HG03095 (cell line): Measurements from ENCODE around the gene SLC25A53.
"Not testable (repeated sequence)": the region's sequence is repeated elsewhere in the genome, so short reads cannot be mapped to it uniquely, and the experiment has no call there.

Source experiments
- ATAC-seq: cut with Tn5 transposase; IDR thresholded peaks from one replicate; pipeline ENCODE4 v1.9.1; 2021; ENCODE audit warnings: moderate library complexity; ENCODE audit not compliant: unreplicated experiment

The SLC25A53 gene

DNA sequence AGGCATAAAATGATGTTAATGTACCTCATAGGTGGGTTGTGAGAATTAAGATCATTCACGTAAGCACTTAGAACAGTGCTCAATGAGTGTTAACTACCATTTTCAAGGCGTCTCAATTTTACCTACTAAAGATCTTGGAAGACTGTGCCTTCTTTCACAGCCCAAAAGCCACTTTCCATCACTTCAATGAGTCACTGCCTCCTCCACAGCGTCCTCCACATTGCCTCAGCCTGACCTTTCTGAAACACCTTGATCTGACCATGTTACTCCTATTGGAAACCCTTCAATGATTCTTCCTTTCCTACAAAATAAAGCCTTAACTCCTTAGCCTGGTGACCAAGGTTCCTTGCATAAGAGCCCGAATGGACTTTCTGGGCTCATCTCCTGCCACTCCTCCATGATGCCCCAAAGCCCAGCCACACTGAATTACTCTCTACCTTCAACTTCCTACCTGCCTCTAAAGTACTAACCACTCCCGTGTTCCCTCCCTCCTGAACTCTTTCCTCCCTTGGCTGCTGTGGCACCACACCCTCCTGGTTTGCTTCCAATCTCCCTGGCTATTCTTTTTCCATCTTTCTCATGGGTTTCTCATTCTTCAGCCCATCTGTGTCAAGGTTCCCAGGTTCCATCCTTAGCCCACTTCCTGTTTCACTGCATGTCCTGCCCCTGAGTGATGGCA lies 22.1 kb downstream of the SLC25A53 start:
- no peak for ATAC-seq

DNA sequence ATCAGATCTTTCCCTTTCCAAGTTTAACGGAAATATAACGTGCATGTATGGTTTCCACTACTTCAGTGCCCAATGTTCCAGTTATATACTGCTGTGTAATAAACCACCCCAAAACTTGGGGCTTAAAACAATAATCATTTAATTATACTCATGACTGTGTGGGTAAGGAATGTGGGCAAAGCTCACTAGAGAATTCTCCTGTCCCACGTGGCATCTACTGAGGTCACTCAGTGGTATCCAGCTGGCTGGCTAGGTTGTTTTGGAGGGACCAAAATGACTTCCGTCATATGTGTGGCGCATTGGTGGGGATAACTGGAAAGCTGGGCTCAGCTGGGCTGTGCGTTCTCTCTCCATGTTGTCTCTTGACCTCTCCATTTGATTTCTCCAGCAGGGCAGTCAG lies 26.0 kb downstream of the SLC25A53 start:
- ATAC-seq: no peak

DNA sequence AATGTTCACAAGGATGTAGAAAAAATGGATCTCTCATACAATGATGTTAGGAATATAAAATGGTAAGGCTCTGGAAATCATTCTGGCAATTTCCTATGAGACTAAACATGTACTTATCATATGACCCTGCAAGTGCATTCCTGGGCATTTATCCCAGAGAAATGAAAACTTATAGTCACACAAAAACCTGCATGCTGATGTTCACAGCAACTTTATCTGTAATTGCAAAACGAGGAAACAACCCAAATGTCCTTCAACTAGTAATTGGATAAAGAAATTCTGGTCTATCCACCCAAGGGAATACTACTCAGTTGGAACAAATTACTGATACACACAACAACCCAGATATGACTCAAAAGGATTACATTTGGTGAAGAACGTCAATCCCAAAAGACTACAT lies 30.0 kb downstream of the SLC25A53 start:
- no peak for ATAC-seq

DNA sequence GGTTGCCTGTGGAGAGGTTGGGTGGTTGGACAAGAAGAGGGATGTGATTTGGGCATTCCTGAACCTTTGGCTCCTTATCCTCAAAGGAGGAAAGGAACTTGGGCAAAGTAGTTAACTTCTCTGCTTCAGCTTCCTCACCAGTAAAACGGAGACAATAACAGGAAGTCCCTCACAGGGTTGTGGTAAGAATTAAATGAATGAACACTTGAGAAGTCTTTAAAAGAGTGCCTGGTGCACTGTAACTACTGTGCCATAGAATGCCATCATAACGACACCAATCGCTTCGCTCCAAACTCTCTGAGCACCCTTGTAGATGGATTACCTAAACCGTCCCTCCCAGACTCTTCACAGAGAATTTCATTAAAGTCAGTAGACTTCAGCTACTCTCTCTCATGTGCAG lies 34.0 kb downstream of the SLC25A53 start:
- ATAC-seq: no peak

DNA sequence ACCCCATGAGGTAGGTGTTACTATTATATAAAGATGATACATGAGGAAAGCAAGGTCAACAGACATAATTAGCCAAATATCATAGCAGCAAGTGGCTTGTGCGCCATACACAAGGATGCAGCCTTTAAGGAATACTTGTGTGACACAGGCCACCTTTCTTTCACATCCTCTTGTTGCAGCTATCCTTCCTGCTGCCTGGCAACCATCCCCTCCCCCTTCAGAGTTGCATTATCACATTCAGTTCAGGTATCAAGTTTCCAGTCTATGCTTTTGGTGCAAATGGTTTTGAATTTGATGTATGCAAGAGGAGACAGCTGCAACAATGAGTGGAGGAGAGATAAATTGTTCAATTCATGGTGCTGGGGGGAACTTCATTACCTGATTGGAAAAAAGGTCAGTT lies 38.0 kb downstream of the SLC25A53 start:
- ATAC-seq: no peak

DNA sequence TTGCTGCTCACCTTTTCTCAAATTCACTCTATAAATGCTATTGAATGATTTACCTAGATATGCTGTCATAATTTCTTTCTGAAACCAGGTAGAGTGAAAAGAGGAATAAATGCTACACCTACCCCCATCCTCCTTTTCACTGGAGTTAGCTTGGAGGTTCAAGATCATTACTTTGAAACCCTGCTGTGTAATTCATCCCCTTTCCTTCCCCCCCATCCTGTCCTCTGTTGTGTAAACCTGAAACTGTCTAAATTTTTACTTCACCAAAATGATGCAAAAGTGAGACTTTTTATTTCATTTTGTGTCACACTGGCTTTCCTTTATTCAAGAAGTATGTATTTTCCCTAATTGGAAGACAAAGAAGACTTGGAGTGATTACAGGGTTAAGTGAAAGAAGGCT lies 39.0 kb downstream of the SLC25A53 start:
- no peak for ATAC-seq

DNA sequence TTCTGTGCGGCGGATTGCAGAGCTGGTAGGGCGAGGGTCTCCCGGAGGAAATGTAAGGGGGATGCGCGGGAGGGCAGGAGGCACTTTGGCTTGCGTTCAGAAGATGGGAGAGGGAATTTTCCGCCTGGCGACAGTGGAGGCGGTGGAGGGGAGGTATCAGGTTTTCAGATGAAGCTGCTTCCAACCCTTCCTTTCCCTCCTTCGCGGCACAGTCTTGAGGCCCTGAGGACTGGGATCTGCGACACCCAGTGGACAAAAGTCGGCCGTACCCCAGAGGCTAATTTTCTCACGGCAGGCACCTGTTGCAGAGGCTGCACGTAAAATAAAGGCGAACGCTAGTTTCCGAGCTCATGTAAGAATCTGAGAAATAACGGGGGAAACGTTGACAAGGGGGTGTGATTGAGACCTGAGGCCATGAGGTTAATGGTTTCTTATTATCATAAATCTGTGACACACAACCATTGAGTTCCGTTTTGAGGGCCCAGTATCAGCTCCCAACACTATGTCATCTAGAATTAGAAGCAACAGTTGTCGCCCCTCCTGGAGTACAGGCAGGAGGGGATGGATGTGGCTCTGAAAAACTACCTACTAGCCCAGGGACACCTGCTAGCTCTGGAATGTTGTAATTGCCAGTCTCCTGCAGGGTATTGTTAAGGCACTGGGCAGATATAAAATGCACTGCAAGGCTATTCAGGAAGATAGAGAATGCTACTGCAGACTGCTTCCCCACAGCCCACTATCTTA lies 43.4 kb downstream of the SLC25A53 start:
- peak; percentile 48 for ATAC-seq

DNA sequence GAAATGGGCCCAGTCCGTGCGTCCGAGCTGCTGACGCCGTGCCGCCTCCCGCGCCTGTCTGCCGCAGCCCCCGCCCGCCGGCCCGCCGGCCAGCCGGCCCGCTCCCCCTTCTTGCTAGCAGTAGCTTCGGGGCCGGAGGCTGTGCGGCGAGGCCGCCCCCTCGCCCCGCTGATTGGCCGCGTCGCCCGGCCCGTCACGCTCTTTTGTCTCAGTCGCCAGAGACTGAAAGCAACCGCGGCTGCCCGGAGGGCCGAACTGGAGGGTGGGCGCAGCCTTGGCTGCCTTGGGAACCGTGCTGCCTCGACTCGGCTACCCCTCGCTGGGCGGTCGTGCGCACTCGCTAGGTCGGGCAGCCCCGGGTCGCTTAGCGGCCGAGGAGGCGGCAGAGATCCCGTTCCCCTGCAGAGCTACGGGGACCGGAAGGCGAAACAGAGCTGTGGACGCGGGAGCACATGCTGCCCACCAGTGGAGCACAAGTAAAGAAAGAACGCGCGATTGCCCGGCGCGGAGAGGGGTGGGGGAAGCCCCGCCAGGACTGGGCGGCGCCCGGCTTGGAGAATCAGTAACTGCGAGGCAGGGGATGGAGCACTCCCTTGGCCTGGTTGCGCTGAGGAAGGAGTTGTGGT lies 44.4 kb downstream of the SLC25A53 start, which contains the start of gene ZCCHC18:
Gene ZCCHC18 (plus strand): TSS at position 198 of the 626 bp plus-strand sequence. CDS start 1,589 bp downstream, outside the sequence.
- peak; percentile 66 for ATAC-seq

DNA sequence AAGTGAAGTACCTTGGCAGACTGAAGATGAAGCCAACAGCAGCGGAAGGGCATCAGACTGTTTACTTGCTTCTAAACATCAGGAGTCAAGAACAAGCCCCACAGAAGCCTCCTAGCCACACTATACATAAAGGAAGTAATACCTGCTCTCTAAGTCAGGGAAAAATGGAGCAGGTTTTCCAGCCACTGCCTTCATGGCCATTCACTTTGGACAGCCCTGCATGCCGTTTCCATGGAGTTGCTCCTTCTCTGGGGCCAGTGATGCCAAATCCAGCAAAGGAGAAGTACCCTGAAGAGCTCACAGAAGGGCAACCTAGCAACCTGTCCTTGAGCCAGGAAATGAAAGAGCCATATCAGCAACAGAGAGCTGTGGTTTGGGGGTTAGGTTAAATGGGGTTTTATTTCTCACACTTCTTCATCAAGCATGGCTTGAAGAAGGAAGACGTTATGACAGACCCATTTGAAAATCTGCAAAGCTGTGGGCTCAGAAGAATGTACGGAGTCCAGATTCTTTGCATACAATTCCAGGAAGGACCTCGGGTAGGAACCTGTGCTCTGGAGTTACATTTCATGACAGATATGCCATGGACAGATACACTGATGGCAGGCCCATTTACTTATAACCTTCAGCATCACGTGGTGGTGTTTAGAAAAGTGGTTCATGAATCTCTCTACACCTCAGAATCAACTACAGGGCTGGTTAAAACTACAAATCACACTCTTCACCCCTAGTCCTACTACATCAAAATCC lies 46.1 kb downstream of the SLC25A53 start:
- not testable (repeated sequence) for ATAC-seq

DNA sequence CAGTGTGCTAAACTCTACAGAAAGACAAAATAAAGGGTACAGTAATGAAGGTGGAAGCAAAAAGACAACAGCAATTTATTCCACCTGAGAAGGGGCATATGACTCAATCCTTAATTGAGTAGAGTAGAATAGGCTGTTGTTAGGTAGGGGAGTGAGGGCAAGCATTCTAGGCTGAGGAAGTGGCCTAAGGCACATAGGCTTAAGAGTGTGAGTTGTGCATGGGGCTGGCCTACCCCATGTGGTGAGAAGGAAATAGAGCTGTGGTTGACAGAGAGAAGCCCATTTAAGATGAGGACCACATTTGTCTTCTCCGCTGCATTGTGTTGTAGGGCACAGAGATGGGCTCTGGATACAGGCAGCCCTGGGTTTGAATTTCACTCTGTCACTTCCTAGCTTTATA lies 47.9 kb downstream of the SLC25A53 start:
- no peak for ATAC-seq

DNA sequence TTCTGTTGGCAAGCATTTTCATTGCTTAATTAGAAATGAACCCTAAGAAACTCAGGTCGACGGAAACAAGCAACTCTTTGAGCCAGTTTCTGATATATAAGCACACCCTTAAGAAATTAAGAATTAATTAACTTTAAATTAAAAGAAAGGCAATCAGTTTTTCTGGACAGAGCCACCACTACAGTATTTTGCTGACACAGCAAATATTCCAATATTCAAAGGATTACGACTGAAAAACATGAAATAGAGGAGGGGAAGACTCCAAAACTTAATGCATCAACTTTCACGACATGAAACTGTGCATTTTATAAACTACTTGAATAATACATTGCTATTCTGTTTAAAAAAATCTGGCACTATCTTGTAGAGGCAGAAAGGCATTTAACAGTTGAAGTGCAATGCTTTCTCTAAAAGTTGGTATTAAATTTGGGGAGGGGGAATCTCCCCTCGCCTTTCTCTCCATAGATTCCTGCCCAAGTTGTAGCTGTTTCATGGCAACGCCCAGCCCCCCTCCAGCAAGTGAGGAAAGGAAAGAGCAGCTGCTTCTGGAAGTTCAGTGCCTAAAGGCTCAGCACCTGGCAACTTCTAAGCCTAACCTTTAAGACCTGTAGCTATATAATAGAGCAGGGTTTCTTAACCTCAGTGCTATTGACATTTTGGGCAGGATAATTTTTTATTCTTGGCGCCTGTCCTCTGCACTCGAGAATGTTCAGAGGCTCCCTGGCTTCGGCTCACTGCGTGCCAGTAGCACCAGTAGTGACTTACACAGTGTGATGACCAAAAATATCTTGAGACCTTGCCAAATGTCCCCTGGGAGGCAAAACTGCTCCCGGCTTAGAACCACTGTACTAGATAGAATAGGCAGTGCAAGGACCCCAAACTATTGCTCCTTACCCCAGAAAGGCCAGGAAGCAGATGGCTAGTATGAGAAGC lies 51.2 kb downstream of the SLC25A53 start:
- no peak for ATAC-seq

DNA sequence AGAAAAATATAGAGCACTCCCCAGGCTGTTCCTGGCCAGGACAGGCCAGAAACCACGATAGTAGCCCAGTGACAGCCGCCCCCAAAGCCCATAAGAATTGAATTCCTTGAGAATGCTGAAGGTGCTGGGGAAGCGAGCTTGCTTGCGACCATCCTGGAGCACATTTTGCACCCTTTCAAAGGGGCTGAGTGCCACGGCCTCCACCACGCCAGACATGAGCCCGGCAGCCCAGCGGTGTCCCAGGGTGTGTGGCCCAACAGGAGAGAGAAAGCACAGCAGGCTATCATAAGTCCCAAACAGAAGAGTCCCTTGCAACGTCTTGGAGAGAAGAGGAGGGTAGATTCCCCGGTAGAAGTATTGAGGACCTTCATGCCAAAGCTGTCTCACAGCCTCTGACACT lies 52.1 kb downstream of the SLC25A53 start:
- ATAC-seq: no peak

DNA sequence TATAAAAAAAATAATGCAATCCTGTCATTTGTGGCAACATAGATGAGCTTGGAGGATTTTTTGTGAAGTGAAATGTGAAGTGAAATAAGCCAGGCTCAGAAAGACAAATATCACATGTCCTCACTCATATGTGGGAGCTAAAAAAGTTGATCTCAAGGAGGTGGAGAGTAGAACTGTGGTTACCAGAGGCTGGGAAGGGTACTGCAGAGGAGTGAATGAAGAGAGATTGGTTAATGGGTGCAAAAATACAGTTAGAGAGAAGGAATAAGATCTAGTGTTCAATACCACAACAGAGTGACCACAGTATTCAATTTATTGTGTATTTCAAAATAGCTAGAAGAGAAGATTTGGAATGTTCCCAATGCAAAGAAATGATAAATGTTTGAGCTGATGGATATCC lies 57.9 kb downstream of the SLC25A53 start:
- no peak for ATAC-seq

DNA sequence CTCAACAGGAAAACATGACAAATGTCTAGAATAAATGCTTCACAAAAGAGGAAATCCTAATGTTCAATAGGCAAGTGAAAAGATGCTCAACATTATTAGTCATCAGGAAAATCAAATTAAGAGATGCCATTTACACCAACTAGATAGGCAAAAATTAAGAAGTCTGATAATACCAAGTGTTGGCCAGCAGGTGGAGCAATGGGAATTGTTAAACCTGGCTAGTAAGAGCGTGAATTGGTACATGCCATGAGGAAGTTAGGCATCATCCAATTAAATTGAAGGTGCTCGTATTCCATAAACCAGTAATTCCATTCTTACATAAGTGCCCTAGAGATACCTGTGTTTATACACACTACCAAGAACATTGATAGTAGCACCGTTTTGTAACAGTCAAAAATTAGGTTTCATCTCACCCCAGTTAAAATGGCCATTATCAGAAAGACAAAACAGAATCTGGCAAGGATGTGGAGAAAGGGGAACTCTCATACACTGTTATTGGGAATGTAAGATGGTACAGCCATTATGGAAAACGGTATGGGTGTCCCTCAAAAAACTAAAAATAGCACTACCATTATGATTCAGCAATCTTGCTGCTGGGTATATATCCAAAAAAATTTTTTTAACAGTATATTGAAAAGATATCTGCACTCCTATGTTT lies 58.5 kb downstream of the SLC25A53 start:
- ATAC-seq: no peak

DNA sequence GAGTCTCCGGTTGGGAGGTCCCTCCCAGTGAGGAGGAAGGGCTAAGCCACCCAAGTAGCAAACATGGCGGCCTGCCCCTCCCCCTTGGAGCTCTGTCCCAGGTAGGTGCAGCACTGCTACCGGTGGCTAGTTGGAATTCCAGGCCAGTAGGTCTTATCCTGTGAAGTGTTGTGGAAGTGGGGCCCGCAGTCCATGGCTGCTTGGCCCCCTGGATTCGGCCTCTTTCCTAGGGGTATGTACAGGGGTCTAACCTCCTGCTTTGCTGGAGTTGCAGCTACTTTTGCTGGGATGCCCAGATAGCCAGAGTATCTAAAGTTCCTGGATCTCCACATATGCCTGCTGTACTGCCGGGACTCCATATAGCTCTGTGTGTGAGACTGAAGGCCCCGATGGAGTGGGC lies 70.9 kb downstream of the SLC25A53 start:
- no peak for ATAC-seq

DNA sequence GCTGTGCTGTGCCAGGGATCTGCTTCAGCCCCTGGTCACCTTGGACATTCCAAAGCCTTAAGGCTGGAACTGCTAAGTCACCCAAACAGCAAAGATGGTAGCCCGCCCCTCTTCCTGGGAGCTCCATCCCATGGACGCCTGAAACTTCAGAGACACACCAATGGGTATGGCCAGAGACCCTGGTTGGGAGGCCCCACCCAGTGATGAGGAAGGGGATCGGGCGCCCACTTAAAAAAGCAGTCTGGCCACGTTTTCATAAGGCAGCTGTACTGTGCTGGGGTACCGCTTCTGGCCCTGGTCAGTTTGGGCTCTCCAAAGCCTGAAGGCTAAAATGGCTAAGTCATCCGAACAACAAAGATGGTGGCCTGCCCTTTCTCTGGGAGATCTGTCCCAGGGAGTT lies 71.3 kb downstream of the SLC25A53 start:
- ATAC-seq: no peak

DNA sequence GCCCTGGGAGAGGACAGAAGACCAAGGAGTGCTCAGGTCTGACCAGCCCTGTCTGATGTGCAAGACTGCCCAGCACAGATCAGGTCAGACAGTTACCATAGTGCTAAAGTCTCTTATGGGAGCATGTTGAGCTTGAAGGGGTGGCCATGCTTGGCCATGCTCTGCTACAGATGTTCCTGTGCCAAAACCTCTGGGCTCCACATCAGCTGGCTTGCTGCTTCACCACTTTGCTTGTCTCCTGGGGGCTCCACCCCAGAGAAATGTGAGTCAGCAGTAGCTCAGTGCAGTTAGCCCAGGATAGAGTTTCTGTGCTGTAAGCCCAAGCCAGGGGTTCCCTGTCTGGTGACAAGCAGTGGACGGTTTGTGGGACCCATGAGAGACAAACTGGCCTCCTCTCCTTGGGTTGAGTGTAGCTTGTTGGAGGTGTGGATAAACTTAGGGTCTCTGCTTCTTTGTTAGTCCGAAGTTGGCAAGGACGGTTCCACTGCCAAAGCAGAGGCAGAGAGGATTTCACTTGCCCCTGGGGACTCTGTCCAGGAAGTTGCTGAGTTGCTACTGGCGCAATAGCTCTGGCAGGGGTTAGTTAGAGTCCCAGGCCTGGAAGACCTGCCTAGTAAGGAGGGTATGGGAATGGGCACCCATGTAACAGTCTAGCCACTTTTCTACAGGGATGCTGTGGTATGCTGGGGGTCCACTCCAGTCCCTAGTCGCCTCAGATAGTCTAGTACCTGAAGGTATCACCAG lies 72.1 kb downstream of the SLC25A53 start:
- no peak for ATAC-seq

DNA sequence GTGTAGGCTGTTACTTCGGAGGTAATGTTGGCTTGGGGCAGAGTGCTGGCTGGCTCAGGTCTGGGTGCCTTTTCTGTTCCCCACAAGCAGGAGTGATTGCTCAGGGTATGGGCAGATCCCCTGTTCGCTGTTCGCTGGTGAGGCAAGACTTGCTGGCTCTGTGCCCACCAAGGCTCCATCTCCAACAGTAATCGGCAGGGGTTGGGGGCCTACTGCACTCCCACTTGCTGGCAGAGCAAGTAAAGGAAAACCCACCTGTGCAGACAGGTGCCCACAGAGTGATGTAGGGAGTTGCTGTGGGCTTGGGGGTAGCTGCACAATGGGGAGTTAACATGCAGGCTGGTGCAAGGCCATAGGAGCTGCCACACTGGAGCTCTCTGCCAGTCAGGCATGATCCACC lies 72.7 kb downstream of the SLC25A53 start:
- ATAC-seq: no peak

DNA sequence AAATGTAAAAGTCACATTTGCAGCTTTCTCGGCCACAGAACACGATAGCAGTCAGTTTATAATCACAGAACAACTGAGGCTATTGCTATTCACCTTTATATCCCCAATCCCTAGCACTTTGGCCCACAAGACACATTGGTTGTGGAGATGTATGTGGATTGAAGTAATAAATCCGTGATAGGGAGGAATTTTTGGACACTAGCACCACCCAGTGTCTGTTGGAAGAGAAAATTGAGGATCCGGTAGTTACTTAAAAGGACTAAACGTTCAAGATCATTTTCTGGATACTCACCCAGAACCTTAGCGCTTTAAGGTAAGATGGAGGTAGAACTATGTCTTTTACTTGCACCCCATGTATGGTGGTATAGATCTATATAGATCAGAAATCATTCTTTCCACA lies 79.0 kb downstream of the SLC25A53 start:
- not testable (repeated sequence) for ATAC-seq
